HUES48 (cell line): Measurements from ENCODE around the gene ARHGAP6.
A peak's percentile ranks its signal among the peaks of the same experiment; 100 is the strongest.

Source experiments
- H3K27ac ChIP-seq: one replicate; pipeline ENCODE4 v1.7.0; 2013; ENCODE audit warnings: low read depth, low read length, inconsistent platforms
- H3K27me3 ChIP-seq: 2 replicates; pipeline ENCODE4 v1.6.1; 2013; ENCODE audit warnings: mild to moderate bottlenecking, low read length; ENCODE audit not compliant: control insufficient read depth, insufficient read depth
- H3K36me3 ChIP-seq: 2 replicates; pipeline ENCODE4 v1.6.1; 2013; ENCODE audit warnings: low read length; ENCODE audit not compliant: control insufficient read depth, insufficient read depth
- H3K4me1 ChIP-seq: 2 replicates; pipeline ENCODE4 v1.6.1; 2013; ENCODE audit warnings: mild to moderate bottlenecking, low read length; ENCODE audit not compliant: control insufficient read depth, insufficient read depth
- H3K4me3 ChIP-seq: 2 replicates; pipeline ENCODE4 v1.5.1; 2013; ENCODE audit warnings: mild to moderate bottlenecking, low read depth, low read length
- H3K9ac ChIP-seq: 2 replicates; pipeline ENCODE4 v1.6.1; 2013; ENCODE audit warnings: mild to moderate bottlenecking, low read depth, low read length, moderate library complexity
- H3K9me3 ChIP-seq: 2 replicates; pipeline ENCODE4 v1.6.1; 2013; ENCODE audit warnings: low read length; ENCODE audit not compliant: control insufficient read depth, insufficient read depth

ARHGAP6 gene

DNA sequence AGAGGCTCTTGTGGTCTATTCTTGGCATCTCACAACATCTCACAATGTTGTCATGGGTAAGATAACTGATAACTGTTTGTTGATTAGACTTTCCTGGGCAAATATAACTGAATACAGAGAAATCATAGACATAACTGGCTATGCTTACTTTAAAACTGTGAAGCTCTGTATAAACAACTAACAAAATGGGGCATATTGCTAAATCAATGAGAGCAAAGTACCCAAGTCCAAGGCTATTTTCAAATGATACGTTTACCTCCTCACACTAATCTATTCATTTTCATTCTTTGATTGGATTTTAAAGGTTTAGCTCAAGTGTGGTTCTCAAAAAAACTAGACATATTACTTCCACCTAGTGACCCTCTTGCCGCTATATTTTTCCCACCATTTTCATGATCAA lies 333.9 kb downstream of the ARHGAP6 start:
- no peak overlapping the region for H3K4me3 ChIP-seq
- H3K9me3 ChIP-seq = no peaks in the 10 kb centered on the region
- H3K27me3 ChIP-seq = no peaks in the 10 kb centered on the region
- H3K36me3 ChIP-seq = no peaks in the 10 kb centered on the region
- no peaks in the 10 kb centered on the region for H3K4me1 ChIP-seq
- no peak overlapping the region for H3K9ac ChIP-seq
- no peak overlapping the region for H3K27ac ChIP-seq

DNA sequence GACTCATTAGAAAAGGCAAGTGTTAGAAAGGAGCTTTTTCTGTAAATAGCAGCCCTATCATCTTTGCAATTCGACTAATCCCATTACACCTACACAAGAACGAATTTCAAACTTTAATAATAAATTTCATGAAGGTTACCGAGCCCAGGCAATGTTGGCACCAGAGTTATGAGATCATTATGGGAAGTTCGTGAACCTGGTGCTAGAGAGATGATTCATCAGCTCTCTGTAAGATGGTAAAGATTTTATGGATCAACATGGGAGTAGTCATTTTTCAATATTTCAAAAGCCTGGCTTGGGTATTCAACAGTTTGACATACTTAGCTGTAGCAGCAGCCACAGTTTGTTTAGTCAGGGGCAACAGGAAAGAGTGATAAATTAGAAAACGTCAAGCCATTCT lies 336.7 kb downstream of the ARHGAP6 start:
- H3K9me3 ChIP-seq = no peaks in the 10 kb centered on the region
- no peaks in the 10 kb centered on the region for H3K4me1 ChIP-seq
- H3K4me3 ChIP-seq = no peak overlapping the region
- H3K27me3 ChIP-seq = no peaks in the 10 kb centered on the region
- no peak overlapping the region for H3K27ac ChIP-seq
- H3K9ac ChIP-seq = no peak overlapping the region
- H3K36me3 ChIP-seq = no peaks in the 10 kb centered on the region

- Histone ChIP-seq H3K27ac (no peak overlapping the region), H3K9ac (no peak overlapping the region), H3K27me3 (no peaks in the 10 kb centered on the region), H3K36me3 (no peaks in the 10 kb centered on the region), H3K9me3 (no peaks in the 10 kb centered on the region), H3K4me1 (no peaks in the 10 kb centered on the region), H3K4me3 (no peak overlapping the region)
Observed at GRCh38 chrX:11328134-11328533, 337.6 kb downstream of the ARHGAP6 start.

- Histone ChIP-seq H3K9ac (no peak overlapping the region), H3K4me1 (no peaks in the 10 kb centered on the region), H3K27me3 (no peaks in the 10 kb centered on the region), H3K36me3 (no peaks in the 10 kb centered on the region), H3K27ac (no peak overlapping the region), H3K9me3 (no peaks in the 10 kb centered on the region), H3K4me3 (no peak overlapping the region)
Observed at GRCh38 chrX:11321986-11322385, 343.7 kb downstream of the ARHGAP6 start.

- H3K27ac ChIP-seq = no peak overlapping the region
- H3K27me3 ChIP-seq = no peaks in the 10 kb centered on the region
- no peaks in the 10 kb centered on the region for H3K36me3 ChIP-seq
- H3K9ac ChIP-seq = no peak overlapping the region
- H3K4me1 ChIP-seq = no peaks in the 10 kb centered on the region
- H3K4me3 ChIP-seq = no peak overlapping the region
- no peaks in the 10 kb centered on the region for H3K9me3 ChIP-seq
Observed at GRCh38 chrX:11319806-11320520, 345.8 kb downstream of the ARHGAP6 start.

GRCh38 chrX:11311706-11312105 lies 354.0 kb downstream of the ARHGAP6 start:
- Histone ChIP-seq H3K4me3 (no peak overlapping the region), H3K36me3 (no peaks in the 10 kb centered on the region), H3K9me3 (no peaks in the 10 kb centered on the region), H3K27me3 (no peaks in the 10 kb centered on the region), H3K4me1 (no peaks in the 10 kb centered on the region), H3K27ac (no peak overlapping the region), H3K9ac (no peak overlapping the region)

GRCh38 chrX:11309220-11309619 lies 356.5 kb downstream of the ARHGAP6 start:
- Histone ChIP-seq H3K36me3 (no peaks in the 10 kb centered on the region), H3K9ac (no peak overlapping the region), H3K4me1 (peaks cover 11% of the 10 kb centered on the region), H3K9me3 (no peaks in the 10 kb centered on the region), H3K27ac (no peak overlapping the region), H3K4me3 (no peak overlapping the region), H3K27me3 (no peaks in the 10 kb centered on the region)

DNA sequence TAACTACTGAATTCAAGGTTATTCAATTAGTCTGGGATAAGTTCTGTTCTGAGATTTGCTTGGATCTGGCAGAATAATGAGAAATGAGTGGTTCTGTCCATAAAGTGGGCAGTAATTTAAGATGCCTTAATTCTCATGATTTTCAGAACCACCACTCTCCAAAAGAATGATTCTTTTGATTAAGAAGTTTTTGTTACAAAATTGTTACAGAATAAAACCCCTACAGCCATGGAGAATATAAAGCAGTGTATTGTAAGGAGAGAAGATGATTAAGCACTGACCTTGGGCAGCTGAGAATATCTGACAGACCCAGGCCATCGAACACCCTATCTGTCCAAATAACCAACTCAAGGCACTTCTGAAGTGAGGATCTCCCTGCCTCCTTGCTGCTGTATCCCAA lies 360.1 kb downstream of the ARHGAP6 start:
- H3K36me3 ChIP-seq = no peaks in the 10 kb centered on the region
- H3K9me3 ChIP-seq = no peaks in the 10 kb centered on the region
- H3K9ac ChIP-seq = no peak overlapping the region
- peaks cover 11% of the 10 kb centered on the region for H3K4me1 ChIP-seq
- H3K4me3 ChIP-seq = no peak overlapping the region
- H3K27ac ChIP-seq = no peak overlapping the region
- no peaks in the 10 kb centered on the region for H3K27me3 ChIP-seq

DNA sequence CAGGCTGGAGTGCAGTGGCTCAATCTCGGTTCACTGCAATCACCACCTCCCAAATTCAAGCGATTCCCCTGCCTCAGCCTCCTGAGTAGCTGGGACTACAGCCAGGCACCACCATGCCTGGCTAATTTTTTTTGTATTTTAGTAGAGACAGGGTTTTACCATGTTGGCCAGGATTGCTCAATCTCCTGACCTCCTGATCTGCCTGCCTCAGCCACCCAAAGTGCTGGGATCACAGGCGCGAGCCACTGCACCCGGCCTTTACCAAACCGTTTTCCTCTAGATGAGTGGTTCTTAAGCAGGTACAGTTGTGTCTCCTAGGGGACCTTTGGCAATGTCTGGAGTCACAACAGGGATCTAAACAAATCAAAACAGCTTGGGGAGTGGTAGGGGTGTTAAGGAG lies 360.9 kb downstream of the ARHGAP6 start:
- no peak overlapping the region for H3K4me3 ChIP-seq
- H3K9me3 ChIP-seq = no peaks in the 10 kb centered on the region
- H3K4me1 ChIP-seq = peaks cover 11% of the 10 kb centered on the region
- H3K36me3 ChIP-seq = no peaks in the 10 kb centered on the region
- H3K9ac ChIP-seq = no peak overlapping the region
- peak overlapping the region; percentile 42 for H3K27ac ChIP-seq
- H3K27me3 ChIP-seq = no peaks in the 10 kb centered on the region

DNA sequence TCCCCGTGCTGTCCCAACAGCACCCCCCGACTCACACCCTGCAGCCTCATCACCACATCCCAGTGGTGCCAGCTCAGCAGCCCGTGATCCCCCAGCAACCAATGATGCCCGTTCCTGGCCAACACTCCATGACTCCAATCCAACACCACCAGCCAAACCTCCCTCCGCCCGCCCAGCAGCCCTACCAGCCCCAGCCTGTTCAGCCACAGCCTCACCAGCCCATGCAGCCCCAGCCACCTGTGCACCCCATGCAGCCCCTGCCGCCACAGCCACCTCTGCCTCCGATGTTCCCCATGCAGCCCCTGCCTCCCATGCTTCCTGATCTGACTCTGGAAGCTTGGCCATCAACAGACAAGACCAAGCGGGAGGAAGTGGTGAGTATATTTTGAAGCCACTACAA lies 367.1 kb downstream of the ARHGAP6 start:
- H3K27me3 ChIP-seq = peaks cover 4% of the 10 kb centered on the region; the same call in 1 of the 2 replicates

GRCh38 chrX:11296051-11296450 lies 369.7 kb downstream of the ARHGAP6 start:
- H3K9ac ChIP-seq = no peak overlapping the region
- H3K9me3 ChIP-seq = no peaks in the 10 kb centered on the region
- no peaks in the 10 kb centered on the region for H3K4me1 ChIP-seq
- H3K27ac ChIP-seq = no peak overlapping the region
- H3K4me3 ChIP-seq = no peak overlapping the region
- peaks cover 4% of the 10 kb centered on the region; the same call in 1 of the 2 replicates for H3K27me3 ChIP-seq
- H3K36me3 ChIP-seq = no peaks in the 10 kb centered on the region

More for the DNA sequence above, 367.1 kb downstream of the ARHGAP6 start:
- H3K27ac ChIP-seq = no peak overlapping the region
- no peak overlapping the region for H3K9ac ChIP-seq
- no peak overlapping the region for H3K4me3 ChIP-seq
- H3K9me3 ChIP-seq = no peaks in the 10 kb centered on the region
- no peaks in the 10 kb centered on the region for H3K4me1 ChIP-seq
- H3K36me3 ChIP-seq = no peaks in the 10 kb centered on the region
